ENCODE results near the gene PLA2G4A. TPM values are rescaled to one million over a fixed set of nuclear protein-coding genes. Genes with fewer than 3 reads are reported as not detected.

The PLA2G4A gene
- total and polyA plus RNA-seq, 2 donors (not counting 1 experiment from before 2014, with no cell fraction given), result 2.8 to 5.8 TPM

GRCh38 chr1:186858923-186859322, 30.2 kb downstream of the PLA2G4A start:
- Histone ChIP-seq H3K4me2 (ENCODE audit: extremely low read depth, insufficient read depth, low read length) (no peak overlapping the region), H4K20me1 (ENCODE audit: control insufficient read depth, extremely low read depth, insufficient read depth, low read length) (no peaks in the 10 kb centered on the region), H3K4me3 (replicated peaks in 1 of 4; ENCODE audit: control extremely low read depth in 1 of 4, insufficient read depth in 1 of 4, low read depth in 3 of 4, low read length in 4 of 4) (no peak overlapping the region), H3K9me3 (ENCODE audit: control insufficient read depth, insufficient read depth, low read depth, low read length) (no peaks in the 10 kb centered on the region), H2AFZ (ENCODE audit: low read length) (no peak overlapping the region), H3K4me1 (ENCODE audit: control insufficient read depth, extremely low read depth, insufficient read depth, low read length) (no peaks in the 10 kb centered on the region), H3K27me3 (ENCODE audit: control insufficient read depth, insufficient read depth, low read length) (no peaks in the 10 kb centered on the region), H3K79me2 (ENCODE audit: control insufficient read depth, insufficient read depth, low read length) (no peaks in the 10 kb centered on the region), H3K9ac (ENCODE audit: insufficient read depth, low read length) (no peak overlapping the region), H3K27ac (ENCODE audit: insufficient read depth, low read length) (no peak overlapping the region), H3K36me3 (ENCODE audit: control insufficient read depth, insufficient read depth, low read length) (no peaks in the 10 kb centered on the region)
- peak in 1 of 2 donors; percentile 49 for DNase-seq (ENCODE audit: low read depth in 2 of 2)
- TF ChIP-seq EZH2 (IDR thresholded peaks at IDR 0.05; ENCODE audit: low read length, missing control alignments) (no peak), CTCF (conservative IDR thresholded peaks at IDR 0.05 in 1 of 2, IDR thresholded peaks at IDR 0.05 in 1 of 2; ENCODE audit: low read depth in 1 of 2, low read length in 2 of 2) (no peak)

- H3K27ac ChIP-seq (ENCODE audit: insufficient read depth, low read length), result no peak overlapping the region
- no peaks in the 10 kb centered on the region for H4K20me1 ChIP-seq (ENCODE audit: control insufficient read depth, extremely low read depth, insufficient read depth, low read length)
- H2AFZ ChIP-seq (ENCODE audit: low read length), result no peak overlapping the region
- no peaks in the 10 kb centered on the region for H3K36me3 ChIP-seq (ENCODE audit: control insufficient read depth, insufficient read depth, low read length)
- H3K27me3 ChIP-seq (ENCODE audit: control insufficient read depth, insufficient read depth, low read length), result no peaks in the 10 kb centered on the region
- no peak overlapping the region for H3K4me3 ChIP-seq (replicated peaks in 1 of 4; ENCODE audit: control extremely low read depth in 1 of 4, insufficient read depth in 1 of 4, low read depth in 3 of 4, low read length in 4 of 4)
- no peak overlapping the region for H3K9ac ChIP-seq (ENCODE audit: insufficient read depth, low read length)
- no peak for DNase-seq (ENCODE audit: low read depth in 2 of 2)
- H3K79me2 ChIP-seq (ENCODE audit: control insufficient read depth, insufficient read depth, low read length), result no peaks in the 10 kb centered on the region
- no peak overlapping the region for H3K4me2 ChIP-seq (ENCODE audit: extremely low read depth, insufficient read depth, low read length)
- H3K9me3 ChIP-seq (ENCODE audit: control insufficient read depth, insufficient read depth, low read depth, low read length), result no peaks in the 10 kb centered on the region
- no peak for TF ChIP-seq CTCF (conservative IDR thresholded peaks at IDR 0.05 in 1 of 2, IDR thresholded peaks at IDR 0.05 in 1 of 2; ENCODE audit: low read depth in 1 of 2, low read length in 2 of 2)
- TF ChIP-seq EZH2 (IDR thresholded peaks at IDR 0.05; ENCODE audit: low read length, missing control alignments), result no peak
- H3K4me1 ChIP-seq (ENCODE audit: control insufficient read depth, extremely low read depth, insufficient read depth, low read length), result no peaks in the 10 kb centered on the region
Measured at GRCh38 chr1:186859995-186860394, 31.2 kb downstream of the PLA2G4A start.

- no peak for TF ChIP-seq CTCF (conservative IDR thresholded peaks at IDR 0.05 in 1 of 2, IDR thresholded peaks at IDR 0.05 in 1 of 2; ENCODE audit: low read depth in 1 of 2, low read length in 2 of 2)
- TF ChIP-seq EZH2 (IDR thresholded peaks at IDR 0.05; ENCODE audit: low read length, missing control alignments), result no peak
- Histone ChIP-seq H4K20me1 (ENCODE audit: control insufficient read depth, extremely low read depth, insufficient read depth, low read length) (no peaks in the 10 kb centered on the region), H3K4me1 (ENCODE audit: control insufficient read depth, extremely low read depth, insufficient read depth, low read length) (no peaks in the 10 kb centered on the region), H3K27ac (ENCODE audit: insufficient read depth, low read length) (no peak overlapping the region), H3K4me3 (replicated peaks in 1 of 4; ENCODE audit: control extremely low read depth in 1 of 4, insufficient read depth in 1 of 4, low read depth in 3 of 4, low read length in 4 of 4) (no peak overlapping the region), H3K79me2 (ENCODE audit: control insufficient read depth, insufficient read depth, low read length) (no peaks in the 10 kb centered on the region), H3K9me3 (ENCODE audit: control insufficient read depth, insufficient read depth, low read depth, low read length) (no peaks in the 10 kb centered on the region), H3K9ac (ENCODE audit: insufficient read depth, low read length) (no peak overlapping the region), H3K27me3 (ENCODE audit: control insufficient read depth, insufficient read depth, low read length) (no peaks in the 10 kb centered on the region), H2AFZ (ENCODE audit: low read length) (no peak overlapping the region), H3K4me2 (ENCODE audit: extremely low read depth, insufficient read depth, low read length) (no peak overlapping the region), H3K36me3 (ENCODE audit: control insufficient read depth, insufficient read depth, low read length) (no peaks in the 10 kb centered on the region)
- DNase-seq (ENCODE audit: low read depth in 2 of 2), result peak; percentile 4 to 47
Measured at GRCh38 chr1:186864296-186864695, 35.5 kb downstream of the PLA2G4A start.

Data from fibroblast of lung (primary cell).